ENCODE data around the gene AGL.

GRCh38 chr1:99945174-99945573, 95.0 kb downstream of the AGL start:
- TF ChIP-seq ZNF124 (CRISPR knock-in tag; IDR thresholded peaks at IDR 0.05), result no peak
- no peak for TF ChIP-seq XRCC5 (optimal IDR thresholded peaks at IDR 0.05; ENCODE audit: low read length)
- no peak for TF ChIP-seq CENPX (CRISPR knock-in tag; IDR thresholded peaks at IDR 0.05)
- TF ChIP-seq CBX2 (IDR thresholded peaks at IDR 0.05; ENCODE audit: low read depth, low read length), result no peak
- TF ChIP-seq CBX2 (CRISPR knock-in tag; IDR thresholded peaks at IDR 0.05; ENCODE audit: low read depth), result no peak
- no peak for TF ChIP-seq HCFC1 (IDR thresholded peaks at IDR 0.05; ENCODE audit: low read depth, low read length)
- no peak for TF ChIP-seq TAF1 (CRISPR knock-in tag; IDR thresholded peaks at IDR 0.05)
- no peak for TF ChIP-seq PTBP1 (IDR thresholded peaks at IDR 0.05; ENCODE audit: low read depth, low read length, poor library complexity, severe bottlenecking)
- TF ChIP-seq CTCF (CRISPR knock-in tag; IDR thresholded peaks at IDR 0.05), result no peak

Data from HepG2 (cell line).